Transverse colon (tissue), 4 donors: ENCODE results near the gene STX8. TPM values are rescaled to one million over a fixed set of nuclear protein-coding genes. Genes with fewer than 3 reads are reported as not detected.

Experiments
- DNase-seq: peaks from one replicate; pipeline ENCODE4 v3.0.0-alpha.2; 2019
- H3K27ac ChIP-seq, 4 donors: fragments of 200-600 bp; sonication (generic); 2 replicates each; pipeline ENCODE4 v1.5.1; 2016 to 2018; ENCODE audit warnings: inconsistent platforms in 4 of 4
- H3K27me3 ChIP-seq: fragments of 200-600 bp; sonication (generic); 2 replicates; pipeline ENCODE4 v1.5.1; 2017; ENCODE audit warnings: inconsistent platforms
- H3K36me3 ChIP-seq, 4 donors: fragments of 200-600 bp; sonication (generic); 2 replicates each; pipeline ENCODE4 v1.5.1; 2017 to 2019; ENCODE audit warnings: inconsistent platforms in 4 of 4
- H3K4me1 ChIP-seq, 4 donors: fragments of 200-600 bp; sonication (generic); 2 replicates each; pipeline ENCODE4 v1.5.1; 2017 to 2020; ENCODE audit warnings: inconsistent platforms in 4 of 4
- H3K4me3 ChIP-seq, 4 donors: fragments of 200-600 bp; sonication (generic); 1 replicate in 1 of 4; 2 replicates in 3 of 4; pipeline versions ENCODE4 v1.5.1 to v1.6.1; 2017 to 2019; ENCODE audit warnings: inconsistent platforms in 4 of 4
- H3K9me3 ChIP-seq, 2 donors: fragments of 200-600 bp; sonication (generic); 2 replicates each; pipeline ENCODE4 v1.5.1; 2017 to 2019; ENCODE audit warnings: inconsistent platforms in 2 of 2
- CTCF ChIP-seq, 5 experiments: fragments of 200-600 bp in 3 of 5; fragments of 450-650 bp in 2 of 5; sonication (generic) in 3 of 5; IDR thresholded peaks; 1 replicate in 2 of 5; 2 replicates in 3 of 5; pipeline ENCODE4 v1.5.1; 2016 to 2017; ENCODE audit warnings: antibody characterized with exemption in 5 of 5, inconsistent platforms in 3 of 5, mild to moderate bottlenecking in 2 of 5, moderate library complexity in 1 of 5
- EP300 ChIP-seq: sonication (generic); formaldehyde crosslinking; IDR thresholded peaks from one replicate; pipeline ENCODE4 v1.6.1; 2017; ENCODE audit warnings: antibody characterized with exemption, low read depth
- POLR2A ChIP-seq: fragments of 450-650 bp; IDR thresholded peaks from one replicate; pipeline ENCODE4 v1.6.1; 2016; ENCODE audit warnings: antibody characterized with exemption, mild to moderate bottlenecking, moderate library complexity
- POLR2AphosphoS5 ChIP-seq, 3 donors: sonication (generic); formaldehyde crosslinking; IDR thresholded peaks; one replicate each; pipeline ENCODE4 v1.6.1; 2016; ENCODE audit warnings: antibody characterized with exemption in 3 of 3
- WGBS, 2 donors: methylation state at CpG; one replicate each; pipeline ENCODE4 v1.1.5; 2018; ENCODE audit warnings: low coverage in 1 of 2; 5-methylcytosine and 5-hydroxymethylcytosine counted together
- in situ Hi-C, 4 donors: fragments of 200-750 bp; cut with MboI; loops; one replicate each; pipeline versions ENCODE4 v1.15.0 to v1.15.1; 2017; ENCODE audit warnings: low sequenced_read_pairs in 3 of 4, low pct_ligation_motif_present in 1 of 4, low pct_unique_long_range_greater_than_20kb in 1 of 4
- intact Hi-C: fragments of 100-400 bp; cut with DNase I; formaldehyde crosslinking; loops from one replicate; pipeline ENCODE4 v1.15.1; 2023; ENCODE audit warnings: low total_unique reads
- total RNA-seq, 4 donors: library from RNA; depleted of rRNA; stranded (reverse); fragments of >200 nt; gene quantifications; one replicate each; pipeline ENCODE4 v1.1.0, GENCODE V29; 2016

STX8 gene
- total RNA-seq, 4 donors from 2014 or later: 18.0 to 53.8 (median 38.3) TPM

GRCh38 chr17:9414471-9414870, 161.1 kb downstream of the STX8 start:
- intact Hi-C loops (no loop called here), in situ Hi-C loops (no loop called here)
- no peaks in the 10 kb centered on the region for H3K27me3 ChIP-seq
- no peaks in the 10 kb centered on the region for H3K9me3 ChIP-seq
- no peaks in the 10 kb centered on the region for H3K36me3 ChIP-seq
- no peak overlapping the region for H3K27ac ChIP-seq
- no peak for TF ChIP-seq POLR2A
- no peak for TF ChIP-seq POLR2AphosphoS5 (IDR thresholded peaks at IDR 0.05)
- no peak for TF ChIP-seq EP300
- TF ChIP-seq CTCF (IDR thresholded peaks at IDR 0.05): no peak
- no peak overlapping the region for H3K4me3 ChIP-seq
- WGBS, 2 donors: 71 to 80% methylated on average over 1 to 3 of the region's 3 CpGs
- no peak for DNase-seq
- peaks cover 0 to 5% (median 0%) of the 10 kb centered on the region in 4 donors for H3K4me1 ChIP-seq

- in situ Hi-C loops (no loop called here), intact Hi-C loops (no loop called here)
- Histone ChIP-seq H3K4me1 (peaks cover 0 to 5% (median 0%) of the 10 kb centered on the region in 4 donors), H3K27me3 (no peaks in the 10 kb centered on the region), H3K4me3 (no peak overlapping the region), H3K36me3 (no peaks in the 10 kb centered on the region), H3K9me3 (no peaks in the 10 kb centered on the region), H3K27ac (no peak overlapping the region)
- no peak for TF ChIP-seq CTCF (IDR thresholded peaks at IDR 0.05)
- no peak for TF ChIP-seq EP300
- no peak for TF ChIP-seq POLR2AphosphoS5 (IDR thresholded peaks at IDR 0.05)
- TF ChIP-seq POLR2A: no peak
- 77 to 83% methylated on average over 2 of the region's 2 CpGs for WGBS, 2 donors
- DNase-seq: no peak
Observed at GRCh38 chr17:9410737-9411136, 164.9 kb downstream of the STX8 start.

- H3K9me3 ChIP-seq: no peaks in the 10 kb centered on the region
- no peaks in the 10 kb centered on the region for H3K27me3 ChIP-seq
- no peak overlapping the region for H3K4me3 ChIP-seq
- WGBS, 2 donors: 82 to 97% methylated on average over 6 to 9 of the region's 9 CpGs
- TF ChIP-seq EP300: no peak
- TF ChIP-seq POLR2A: no peak
- TF ChIP-seq CTCF (IDR thresholded peaks at IDR 0.05): no peak
- TF ChIP-seq POLR2AphosphoS5 (IDR thresholded peaks at IDR 0.05): no peak
- in situ Hi-C loops (no loop called here), intact Hi-C loops (no loop called here)
- no peaks in the 10 kb centered on the region for H3K36me3 ChIP-seq
- peaks cover 0 to 5% (median 0%) of the 10 kb centered on the region in 4 donors for H3K4me1 ChIP-seq
- H3K27ac ChIP-seq: no peak overlapping the region
- no peak for DNase-seq
Observed at GRCh38 chr17:9410301-9410700, 165.3 kb downstream of the STX8 start.

- intact Hi-C loops: no loop called here
- Histone ChIP-seq H3K4me3 (no peak overlapping the region), H3K36me3 (no peaks in the 10 kb centered on the region), H3K27me3 (no peaks in the 10 kb centered on the region), H3K27ac (no peak overlapping the region), H3K4me1 (peaks cover 0 to 5% (median 0%) of the 10 kb centered on the region in 4 donors), H3K9me3 (no peaks in the 10 kb centered on the region)
- TF ChIP-seq POLR2A (no peak), CTCF (IDR thresholded peaks at IDR 0.05) (no peak), POLR2AphosphoS5 (IDR thresholded peaks at IDR 0.05) (no peak), EP300 (no peak)
- in situ Hi-C loops: no loop called here
- 76 to 82% methylated on average over 4 of the region's 4 CpGs for WGBS, 2 donors
- DNase-seq: no peak
Observed at GRCh38 chr17:9409878-9410277, 165.7 kb downstream of the STX8 start.
